ENCODE measurements around the gene FOXL3.

- TF ChIP-seq CTCF (IDR thresholded peaks at IDR 0.05), result no peak
- no peak for TF ChIP-seq POLR2A (IDR thresholded peaks at IDR 0.05; ENCODE audit: low read depth)
Measured at GRCh38 chr7:255721-256361, 34.1 kb upstream of the FOXL3 start.
